Neuronal stem cell (in vitro differentiated cells): ENCODE measurements around the gene LNX1.

Experiments
- DNase-seq: peaks from one replicate; pipeline ENCODE4 v3.0.0-alpha.2; 2013; ENCODE audit warnings: low spot score
- H2AFZ ChIP-seq: one replicate; pipeline ENCODE4 v1.6.1; 2013; ENCODE audit warnings: mild to moderate bottlenecking, low read length, inconsistent platforms
- H2AK5ac ChIP-seq: 2 replicates; pipeline ENCODE4 v1.6.1; 2013; ENCODE audit warnings: low read depth, mild to moderate bottlenecking, inconsistent platforms, low read length, moderate library complexity, mixed read lengths
- H2BK120ac ChIP-seq: 2 replicates; pipeline ENCODE4 v1.6.1; 2013; ENCODE audit warnings: low read depth, mild to moderate bottlenecking, inconsistent platforms, low read length, moderate library complexity, mixed read lengths
- H2BK12ac ChIP-seq: one replicate; pipeline ENCODE4 v1.6.1; 2013; ENCODE audit warnings: low read length, inconsistent platforms
- H2BK15ac ChIP-seq: 2 replicates; pipeline ENCODE4 v1.6.1; 2013; ENCODE audit warnings: mild to moderate bottlenecking, low read length, inconsistent platforms, mixed read lengths
- H2BK5ac ChIP-seq: one replicate; pipeline ENCODE4 v1.6.1; 2013; ENCODE audit warnings: inconsistent platforms, mild to moderate bottlenecking, low read length, moderate library complexity
- H3K14ac ChIP-seq: one replicate; pipeline ENCODE4 v1.6.1; 2013; ENCODE audit warnings: low read length, inconsistent platforms
- H3K18ac ChIP-seq: 2 replicates; pipeline ENCODE4 v1.6.1; 2013; ENCODE audit warnings: low read length, inconsistent platforms
- H3K23ac ChIP-seq: 2 replicates; pipeline ENCODE4 v1.6.1; 2013; ENCODE audit warnings: low read depth, mild to moderate bottlenecking, mixed read lengths, low read length, inconsistent platforms; ENCODE audit not compliant: poor library complexity
- H3K27ac ChIP-seq: replicated peaks from 3 replicates; pipeline ENCODE4 v1.5.1; 2013; ENCODE audit warnings: low read length, inconsistent platforms
- H3K27me3 ChIP-seq, 3 experiments: 2 replicates each; pipeline ENCODE4 v1.6.1; 2013; ENCODE audit warnings: low read length in 3 of 3, mild to moderate bottlenecking in 2 of 3, inconsistent platforms in 1 of 3, low read depth in 1 of 3, mixed read lengths in 1 of 3, moderate library complexity in 1 of 3; ENCODE audit not compliant: control insufficient read depth in 3 of 3, insufficient read depth in 3 of 3
- H3K36me3 ChIP-seq, 2 donors: replicated peaks in 1 of 2; 2 replicates each; pipeline ENCODE4 v1.6.1; 2013; ENCODE audit warnings: low read length in 2 of 2; ENCODE audit not compliant: control insufficient read depth in 2 of 2, insufficient read depth in 2 of 2
- H3K4ac ChIP-seq: 2 replicates; pipeline ENCODE4 v1.6.1; 2013; ENCODE audit warnings: inconsistent platforms, mild to moderate bottlenecking, low read length, moderate library complexity
- H3K4me1 ChIP-seq, 2 donors: 1 replicate in 1 of 2; 2 replicates in 1 of 2; pipeline ENCODE4 v1.6.1; 2013; ENCODE audit warnings: low read length in 2 of 2, low read depth in 1 of 2; ENCODE audit not compliant: control insufficient read depth in 2 of 2, insufficient read depth in 1 of 2
- H3K4me2 ChIP-seq: one replicate; pipeline ENCODE4 v1.6.1; 2013; ENCODE audit warnings: mild to moderate bottlenecking, low read length, inconsistent platforms; ENCODE audit not compliant: insufficient read depth, poor library complexity, severe bottlenecking
- H3K4me3 ChIP-seq, 2 donors: 2 replicates each; pipeline ENCODE4 v1.5.1; 2013; ENCODE audit warnings: low read length in 2 of 2, mild to moderate bottlenecking in 2 of 2, inconsistent platforms in 1 of 2, moderate library complexity in 1 of 2
- H3K79me1 ChIP-seq: one replicate; pipeline ENCODE4 v1.6.1; 2013; ENCODE audit warnings: low read depth, mild to moderate bottlenecking, inconsistent platforms, low read length, moderate library complexity
- H3K9ac ChIP-seq: one replicate; pipeline ENCODE4 v1.6.1; 2013; ENCODE audit warnings: mild to moderate bottlenecking, low read depth, low read length, inconsistent platforms; ENCODE audit not compliant: poor library complexity
- H3K9me3 ChIP-seq, 2 donors: replicated peaks in 1 of 2; 2 replicates each; pipeline versions ENCODE3 to v1.6.1; 2013; ENCODE audit warnings: low read length in 2 of 2, mild to moderate bottlenecking in 2 of 2, inconsistent platforms in 1 of 2, low read depth in 1 of 2, mixed read lengths in 1 of 2, moderate library complexity in 1 of 2; ENCODE audit not compliant: control insufficient read depth in 2 of 2, insufficient read depth in 1 of 2
- H4K8ac ChIP-seq: one replicate; pipeline ENCODE4 v1.6.1; 2013; ENCODE audit warnings: low read depth, mild to moderate bottlenecking, inconsistent platforms, low read length, moderate library complexity
- H4K91ac ChIP-seq: one replicate; pipeline ENCODE4 v1.6.1; 2013; ENCODE audit warnings: low read length, low read depth, mild to moderate bottlenecking, inconsistent platforms; ENCODE audit not compliant: poor library complexity
- WGBS, 2 donors: extraction: QIAGEN DNeasy Blood & Tissue Kit; methylation state at CpG; one replicate each; pipeline ENCODE4 v1.1.7; 2013; ENCODE audit warnings: missing lambda C conversion rate in 2 of 2, mixed read lengths in 1 of 2; ENCODE audit not compliant: insufficient read length in 2 of 2, insufficient replicate concordance in 1 of 2; ENCODE audit errors: extremely low coverage in 2 of 2; 5-methylcytosine and 5-hydroxymethylcytosine counted together

The LNX1 gene

DNA sequence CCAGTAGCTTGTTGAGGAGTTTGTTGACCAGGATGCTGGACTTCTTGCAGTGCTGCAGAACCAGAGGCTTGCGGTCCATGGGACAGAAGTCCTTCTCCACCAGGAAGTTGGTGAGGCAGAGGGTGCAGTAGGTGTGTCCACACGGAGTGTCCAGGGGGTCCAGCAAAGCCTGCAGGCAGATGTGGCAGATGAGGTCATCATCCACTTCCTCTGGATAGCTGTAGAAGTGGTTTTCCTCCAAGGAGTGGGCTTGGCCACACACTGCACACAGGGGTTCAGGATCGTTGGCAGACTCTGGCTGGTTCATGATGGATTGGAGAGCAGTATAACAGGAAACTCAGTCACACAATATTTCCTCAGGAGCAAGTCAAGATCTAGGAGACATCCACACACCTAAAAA is 17.6 kb downstream of the LNX1 start:
- H2BK12ac ChIP-seq: no peak overlapping the region
- WGBS, 2 donors: no CpG with 5 or more reads among the region's 3 CpGs
- no peak overlapping the region for H2AK5ac ChIP-seq
- no peak overlapping the region for H4K8ac ChIP-seq
- no peak overlapping the region for H3K27ac ChIP-seq
- H3K9ac ChIP-seq: no peak overlapping the region
- H3K36me3 ChIP-seq: no peaks in the 10 kb centered on the region
- H3K9me3 ChIP-seq: peaks cover 0 to 2% of the 10 kb centered on the region in 2 donors
- no peak overlapping the region for H2BK15ac ChIP-seq
- no peaks in the 10 kb centered on the region for H3K27me3 ChIP-seq
- H3K4ac ChIP-seq: no peak overlapping the region
- no peak overlapping the region for H3K14ac ChIP-seq
- H2BK5ac ChIP-seq: no peak overlapping the region
- H3K79me1 ChIP-seq: no peaks in the 10 kb centered on the region
- no peak for DNase-seq
- no peak overlapping the region for H3K4me3 ChIP-seq
- H2AFZ ChIP-seq: no peak overlapping the region
- H2BK120ac ChIP-seq: no peak overlapping the region
- no peak overlapping the region for H3K23ac ChIP-seq
- no peak overlapping the region for H3K18ac ChIP-seq
- H3K4me2 ChIP-seq: no peak overlapping the region
- no peaks in the 10 kb centered on the region for H3K4me1 ChIP-seq
- peak overlapping the region; percentile 2 for H4K91ac ChIP-seq

DNA sequence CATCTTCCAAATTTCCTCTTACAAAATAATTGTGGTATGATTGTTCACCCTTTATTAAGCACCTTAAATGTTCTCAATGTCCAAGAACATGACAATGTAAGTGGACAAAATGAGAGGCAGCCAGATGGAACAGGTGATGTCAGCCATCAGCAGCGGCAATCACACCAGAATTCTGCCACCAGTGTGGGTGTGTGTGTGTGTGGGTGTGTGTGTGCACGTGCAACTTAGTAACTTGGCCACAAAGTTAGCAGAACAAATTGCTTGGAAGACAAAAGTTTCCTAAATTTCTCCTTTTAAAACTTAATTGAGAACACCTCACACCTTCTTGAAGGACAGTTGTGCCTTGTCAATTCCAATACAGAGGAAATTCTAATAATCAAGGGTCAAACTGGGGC is 18.7 kb downstream of the LNX1 start:
- Histone ChIP-seq H4K8ac (no peak overlapping the region), H3K4me2 (no peak overlapping the region), H3K27ac (no peak overlapping the region), H3K9me3 (peaks cover 0 to 2% of the 10 kb centered on the region in 2 donors), H3K9ac (no peak overlapping the region), H2AK5ac (no peak overlapping the region), H3K14ac (no peak overlapping the region), H3K23ac (no peak overlapping the region), H3K4ac (no peak overlapping the region), H2BK5ac (no peak overlapping the region), H3K4me3 (no peak overlapping the region), H3K36me3 (no peaks in the 10 kb centered on the region), H2BK15ac (no peak overlapping the region), H2BK12ac (no peak overlapping the region), H2BK120ac (no peak overlapping the region), H3K4me1 (no peaks in the 10 kb centered on the region), H3K18ac (no peak overlapping the region), H4K91ac (no peak overlapping the region), H3K27me3 (no peaks in the 10 kb centered on the region), H2AFZ (no peak overlapping the region), H3K79me1 (no peaks in the 10 kb centered on the region)
- no CpG with 5 or more reads among the region's 2 CpGs for WGBS, 2 donors
- DNase-seq: no peak

GRCh38 chr4:53571936-53572599 is 19.2 kb downstream of the LNX1 start:
- peaks cover 0 to 2% of the 10 kb centered on the region in 2 donors for H3K9me3 ChIP-seq
- no peaks in the 10 kb centered on the region for H3K79me1 ChIP-seq
- H2BK12ac ChIP-seq: no peak overlapping the region
- H4K8ac ChIP-seq: no peak overlapping the region
- H3K27ac ChIP-seq: no peak overlapping the region
- no peak overlapping the region for H2BK15ac ChIP-seq
- H2BK5ac ChIP-seq: no peak overlapping the region
- no peaks in the 10 kb centered on the region for H3K27me3 ChIP-seq
- DNase-seq: no peak
- H2AK5ac ChIP-seq: no peak overlapping the region
- no peak overlapping the region for H3K4me2 ChIP-seq
- H3K9ac ChIP-seq: no peak overlapping the region
- H3K18ac ChIP-seq: no peak overlapping the region
- no peak overlapping the region for H3K4me3 ChIP-seq
- no peak overlapping the region for H3K4ac ChIP-seq
- H3K23ac ChIP-seq: no peak overlapping the region
- H2AFZ ChIP-seq: no peak overlapping the region
- H3K14ac ChIP-seq: no peak overlapping the region
- H4K91ac ChIP-seq: no peak overlapping the region
- no peak overlapping the region for H2BK120ac ChIP-seq
- H3K36me3 ChIP-seq: no peaks in the 10 kb centered on the region
- H3K4me1 ChIP-seq: no peaks in the 10 kb centered on the region
- no CpG with 5 or more reads among the region's 5 CpGs for WGBS, 2 donors

GRCh38 chr4:53563824-53564223 is 27.5 kb downstream of the LNX1 start:
- Histone ChIP-seq H2BK12ac (no peak overlapping the region), H3K4me2 (no peak overlapping the region), H3K9me3 (no peaks in the 10 kb centered on the region), H4K8ac (no peak overlapping the region), H3K18ac (no peak overlapping the region), H3K36me3 (no peaks in the 10 kb centered on the region), H2AFZ (no peak overlapping the region), H3K4ac (no peak overlapping the region), H3K9ac (no peak overlapping the region), H3K14ac (no peak overlapping the region), H2AK5ac (no peak overlapping the region), H2BK5ac (no peak overlapping the region), H3K79me1 (no peaks in the 10 kb centered on the region), H4K91ac (no peak overlapping the region), H2BK15ac (no peak overlapping the region), H3K4me1 (no peaks in the 10 kb centered on the region), H3K27ac (no peak overlapping the region), H3K4me3 (no peak overlapping the region), H3K27me3 (no peaks in the 10 kb centered on the region), H3K23ac (no peak overlapping the region), H2BK120ac (no peak overlapping the region)
- whole genome bisulfite sequencing, 2 donors: no CpG with 5 or more reads among the region's 4 CpGs
- no peak for DNase-seq
